ENCODE data around the gene JADE1. TPM values are rescaled to one million over a fixed set of nuclear protein-coding genes. Genes with fewer than 3 reads are reported as not detected.

Gene JADE1
- total and polyA plus RNA-seq, 9 of the 15 experiments (the other 6 are each of a cell fraction or from before 2014, with no cell fraction given), result 8.3 to 37.9 (median 24.4) TPM

DNA sequence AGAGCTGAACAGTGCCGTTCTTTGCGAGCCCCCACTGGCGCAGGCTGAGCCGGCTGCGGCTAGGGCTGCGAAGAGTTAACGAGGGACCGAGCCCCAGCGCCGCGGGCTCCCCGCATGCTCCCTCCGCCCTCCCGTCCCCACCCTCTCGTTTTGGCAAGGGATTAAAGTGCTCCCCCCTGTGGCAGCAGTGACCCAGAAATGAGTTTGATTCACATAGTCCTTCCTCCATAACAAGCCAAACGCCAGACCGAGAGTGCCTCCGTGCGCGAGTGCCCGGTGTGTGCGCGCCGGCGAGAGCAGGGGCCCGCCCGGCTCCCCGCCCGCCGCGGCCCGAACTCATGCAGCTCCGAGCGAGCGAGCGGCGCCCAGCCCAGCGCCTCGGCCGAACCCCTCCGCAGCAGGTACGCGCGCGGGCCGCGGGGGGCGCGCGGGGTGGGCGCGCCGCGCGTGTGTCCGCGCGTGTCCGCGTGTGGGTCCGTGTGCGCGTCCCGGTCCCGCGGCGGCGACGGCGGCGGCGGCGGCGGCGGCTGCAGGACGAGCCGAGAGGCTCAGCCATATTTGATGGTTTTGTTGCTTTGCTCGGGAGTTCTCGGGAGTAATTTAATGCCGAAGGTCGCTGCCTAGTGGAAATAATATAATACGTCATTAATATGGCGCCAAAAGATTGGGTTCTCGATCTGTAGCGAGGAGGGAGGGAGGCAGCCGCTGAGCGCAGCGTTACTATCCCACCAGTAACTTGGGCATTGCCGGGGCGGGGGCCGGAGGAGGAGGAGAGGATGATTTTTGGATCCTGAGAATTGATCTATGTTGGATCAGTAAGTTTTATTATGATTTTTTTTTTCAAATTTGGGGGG lies at the start of gene JADE1 (continued):
- TF ChIP-seq, protein P1, sequence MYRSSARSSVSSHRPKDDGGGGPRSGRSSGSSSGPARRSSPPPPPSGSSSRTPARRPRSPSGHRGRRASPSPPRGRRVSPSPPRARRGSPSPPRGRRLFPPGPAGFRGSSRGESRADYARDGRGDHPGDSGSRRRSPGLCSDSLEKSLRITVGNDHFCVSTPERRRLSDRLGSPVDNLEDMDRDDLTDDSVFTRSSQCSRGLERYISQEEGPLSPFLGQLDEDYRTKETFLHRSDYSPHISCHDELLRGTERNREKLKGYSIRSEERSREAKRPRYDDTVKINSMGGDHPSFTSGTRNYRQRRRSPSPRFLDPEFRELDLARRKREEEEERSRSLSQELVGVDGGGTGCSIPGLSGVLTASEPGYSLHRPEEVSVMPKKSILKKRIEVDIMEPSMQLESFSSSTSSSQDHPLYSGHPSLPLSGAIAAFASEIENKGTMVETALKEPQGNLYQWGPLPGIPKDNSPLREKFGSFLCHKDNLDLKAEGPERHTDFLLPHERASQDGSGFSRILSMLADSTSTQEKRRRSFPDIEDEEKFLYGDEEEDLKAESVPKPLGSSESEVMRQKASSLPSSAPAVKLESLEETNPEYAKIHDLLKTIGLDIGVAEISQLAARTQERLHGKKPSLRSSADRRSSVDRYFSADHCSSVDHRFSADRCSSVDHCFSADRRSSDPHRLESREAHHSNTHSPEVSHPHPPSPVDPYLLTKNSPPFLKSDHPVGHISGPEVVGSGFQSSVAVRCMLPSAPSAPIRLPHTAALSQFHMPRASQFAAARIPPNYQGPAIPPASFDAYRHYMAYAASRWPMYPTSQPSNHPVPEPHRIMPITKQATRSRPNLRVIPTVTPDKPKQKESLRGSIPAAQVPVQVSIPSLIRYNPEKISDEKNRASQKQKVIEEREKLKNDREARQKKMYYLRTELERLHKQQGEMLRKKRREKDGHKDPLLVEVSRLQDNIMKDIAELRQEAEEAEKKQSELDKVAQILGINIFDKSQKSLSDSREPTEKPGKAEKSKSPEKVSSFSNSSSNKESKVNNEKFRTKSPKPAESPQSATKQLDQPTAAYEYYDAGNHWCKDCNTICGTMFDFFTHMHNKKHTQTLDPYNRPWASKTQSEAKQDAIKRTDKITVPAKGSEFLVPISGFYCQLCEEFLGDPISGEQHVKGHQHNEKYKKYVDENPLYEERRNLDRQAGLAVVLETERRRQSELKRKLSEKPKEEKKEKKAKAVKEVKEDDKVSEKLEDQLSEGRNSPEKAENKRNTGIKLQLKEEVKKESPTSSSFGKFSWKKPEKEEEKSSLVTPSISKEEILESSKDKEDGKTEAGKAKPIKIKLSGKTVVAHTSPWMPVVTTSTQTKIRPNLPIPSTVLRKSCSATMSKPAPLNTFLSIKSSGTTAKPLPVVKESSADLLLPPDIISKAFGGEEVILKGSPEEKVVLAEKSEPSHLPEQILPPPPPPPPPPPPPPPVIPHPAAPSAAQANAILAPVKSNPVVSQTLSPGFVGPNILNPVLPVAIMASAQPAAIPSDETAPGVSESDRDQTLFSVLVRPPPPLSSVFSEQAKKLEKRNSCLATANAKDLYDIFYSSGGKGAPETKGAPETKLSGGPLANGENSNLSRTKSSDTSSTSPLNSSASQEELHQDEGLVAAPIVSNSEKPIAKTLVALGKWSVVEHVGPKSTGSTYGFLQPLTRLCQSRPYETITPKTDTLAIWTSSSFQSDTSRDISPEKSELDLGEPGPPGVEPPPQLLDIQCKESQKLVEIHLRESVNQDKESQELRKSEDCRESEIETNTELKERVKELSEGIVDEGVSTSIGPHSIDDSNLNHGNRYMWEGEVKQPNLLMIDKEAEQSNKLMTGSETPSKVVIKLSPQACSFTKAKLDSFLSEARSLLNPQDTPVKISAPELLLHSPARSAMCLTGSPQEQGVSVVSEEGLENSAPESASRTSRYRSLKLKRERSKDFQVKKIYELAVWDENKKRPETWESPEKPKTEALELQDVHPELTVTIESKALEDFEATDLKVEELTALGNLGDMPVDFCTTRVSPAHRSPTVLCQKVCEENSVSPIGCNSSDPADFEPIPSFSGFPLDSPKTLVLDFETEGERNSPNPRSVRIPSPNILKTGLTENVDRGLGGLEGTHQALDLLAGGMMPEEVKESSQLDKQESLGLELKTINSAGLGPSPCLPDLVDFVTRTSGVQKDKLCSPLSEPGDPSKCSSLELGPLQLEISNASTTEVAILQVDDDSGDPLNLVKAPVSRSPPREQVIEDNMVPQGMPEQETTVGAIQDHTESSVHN (IDR thresholded peaks at IDR 0.05; ENCODE audit: borderline replicate concordance in 1 of 2, low read depth in 1 of 2), result no peak
- TF ChIP-seq STAT5A (IDR thresholded peaks at IDR 0.05; ENCODE audit: borderline replicate concordance, low read length) (no peak), ZNF76 (CRISPR knock-in tag; IDR thresholded peaks at IDR 0.05; ENCODE audit: borderline replicate concordance) (no peak), ZNF263 (CRISPR knock-in tag; IDR thresholded peaks at IDR 0.05; ENCODE audit: borderline replicate concordance) (peak; percentile 37; the same call in 1 of the 2 replicates), CHCHD3 (CRISPR knock-in tag; IDR thresholded peaks at IDR 0.05) (no peak), NR2C1 (IDR thresholded peaks at IDR 0.05) (no peak), NR2C1 (tag; IDR thresholded peaks at IDR 0.05) (no peak), EGR1 (conservative IDR thresholded peaks at IDR 0.05) (no peak), ZNF699 (CRISPR knock-in tag; IDR thresholded peaks at IDR 0.05; ENCODE audit: insufficient replicate concordance) (no peak), MTA1 (IDR thresholded peaks at IDR 0.05; ENCODE audit: borderline replicate concordance) (0 out of 2 replicates have a peak, but pooled peaks have one; percentile 24), BCL6 (CRISPR knock-in tag; IDR thresholded peaks at IDR 0.05) (no peak), BRF1 (IDR thresholded peaks at IDR 0.05; ENCODE audit: borderline replicate concordance, extremely low read depth, insufficient read length) (no peak), CREM (IDR thresholded peaks at IDR 0.05; ENCODE audit: low read depth) (peak; percentile 81), ZNF232 (CRISPR knock-in tag; IDR thresholded peaks at IDR 0.05) (no peak)
- TF ChIP-seq, protein P2, sequence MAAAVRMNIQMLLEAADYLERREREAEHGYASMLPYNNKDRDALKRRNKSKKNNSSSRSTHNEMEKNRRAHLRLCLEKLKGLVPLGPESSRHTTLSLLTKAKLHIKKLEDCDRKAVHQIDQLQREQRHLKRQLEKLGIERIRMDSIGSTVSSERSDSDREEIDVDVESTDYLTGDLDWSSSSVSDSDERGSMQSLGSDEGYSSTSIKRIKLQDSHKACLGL (CRISPR knock-in tag; IDR thresholded peaks at IDR 0.05; ENCODE audit: borderline replicate concordance, poor library complexity, severe bottlenecking), result no peak
- TF ChIP-seq, protein P3, sequence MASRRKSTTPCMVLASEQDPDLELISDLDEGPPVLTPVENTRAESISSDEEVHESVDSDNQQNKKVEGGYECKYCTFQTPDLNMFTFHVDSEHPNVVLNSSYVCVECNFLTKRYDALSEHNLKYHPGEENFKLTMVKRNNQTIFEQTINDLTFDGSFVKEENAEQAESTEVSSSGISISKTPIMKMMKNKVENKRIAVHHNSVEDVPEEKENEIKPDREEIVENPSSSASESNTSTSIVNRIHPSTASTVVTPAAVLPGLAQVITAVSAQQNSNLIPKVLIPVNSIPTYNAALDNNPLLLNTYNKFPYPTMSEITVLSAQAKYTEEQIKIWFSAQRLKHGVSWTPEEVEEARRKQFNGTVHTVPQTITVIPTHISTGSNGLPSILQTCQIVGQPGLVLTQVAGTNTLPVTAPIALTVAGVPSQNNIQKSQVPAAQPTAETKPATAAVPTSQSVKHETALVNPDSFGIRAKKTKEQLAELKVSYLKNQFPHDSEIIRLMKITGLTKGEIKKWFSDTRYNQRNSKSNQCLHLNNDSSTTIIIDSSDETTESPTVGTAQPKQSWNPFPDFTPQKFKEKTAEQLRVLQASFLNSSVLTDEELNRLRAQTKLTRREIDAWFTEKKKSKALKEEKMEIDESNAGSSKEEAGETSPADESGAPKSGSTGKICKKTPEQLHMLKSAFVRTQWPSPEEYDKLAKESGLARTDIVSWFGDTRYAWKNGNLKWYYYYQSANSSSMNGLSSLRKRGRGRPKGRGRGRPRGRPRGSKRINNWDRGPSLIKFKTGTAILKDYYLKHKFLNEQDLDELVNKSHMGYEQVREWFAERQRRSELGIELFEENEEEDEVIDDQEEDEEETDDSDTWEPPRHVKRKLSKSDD (conservative IDR thresholded peaks at IDR 0.05; ENCODE audit: low read length), result no peak

Measured in K562 (cell line).